Upper lobe of left lung (tissue), 6 donors: Measurements from ENCODE around the gene NBEAL2. TPM values are rescaled to one million over a fixed set of nuclear protein-coding genes. Genes with fewer than 3 reads are reported as not detected.

Experiments
- ATAC-seq, 2 donors: fragments of 200-7000 bp; cut with Tn5 transposase; one replicate each; pipeline ENCODE4 v1.9.1; 2022; ENCODE audit warnings: mild to moderate bottlenecking in 2 of 2, moderate library complexity in 2 of 2; ENCODE audit not compliant: low FRiP score in 2 of 2
- DNase-seq, 2 donors: peaks; one replicate each; pipeline ENCODE4 v3.0.0-alpha.2; 2019 to 2020
- H3K27ac ChIP-seq, 4 donors: fragments of 200-600 bp; sonication (generic); one replicate each; pipeline ENCODE4 v1.5.1; 2016 to 2019
- H3K27me3 ChIP-seq, 4 donors: fragments of 200-600 bp; sonication (generic); one replicate each; pipeline ENCODE4 v1.5.1; 2017 to 2019
- H3K36me3 ChIP-seq, 4 donors: fragments of 200-600 bp; sonication (generic); one replicate each; pipeline ENCODE4 v1.5.1; 2016 to 2019
- H3K4me1 ChIP-seq, 4 donors: fragments of 200-600 bp; sonication (generic); one replicate each; pipeline ENCODE4 v1.5.1; 2018 to 2019
- H3K4me3 ChIP-seq, 4 donors: fragments of 200-600 bp; sonication (generic); one replicate each; pipeline ENCODE4 v1.5.1; 2017 to 2019; ENCODE audit warnings: mild to moderate bottlenecking in 2 of 4, moderate library complexity in 1 of 4
- H3K9me3 ChIP-seq, 4 donors: fragments of 200-600 bp; sonication (generic); one replicate each; pipeline ENCODE4 v1.5.1; 2018 to 2019
- CTCF ChIP-seq, 6 experiments: fragments of 450-650 bp in 4 of 6; fragments of 200-600 bp in 2 of 6; sonication (generic) in 2 of 6; IDR thresholded peaks; one replicate each; pipeline ENCODE4 v1.5.1; 2016 to 2019; ENCODE audit warnings: antibody characterized with exemption in 6 of 6
- EP300 ChIP-seq, 4 donors: sonication (generic); formaldehyde crosslinking; IDR thresholded peaks; one replicate each; pipeline ENCODE4 v1.5.1; 2017; ENCODE audit warnings: antibody characterized with exemption in 4 of 4, control low read depth in 2 of 4
- POLR2A ChIP-seq, 4 donors: fragments of 450-650 bp; IDR thresholded peaks; one replicate each; pipeline ENCODE4 v1.5.1; 2016 to 2017; ENCODE audit warnings: antibody characterized with exemption in 4 of 4, mild to moderate bottlenecking in 2 of 4
- POLR2AphosphoS5 ChIP-seq, 2 donors: sonication (generic); formaldehyde crosslinking; IDR thresholded peaks; one replicate each; pipeline ENCODE4 v1.5.1; 2017; ENCODE audit warnings: antibody characterized with exemption in 2 of 2
- WGBS, 2 donors: methylation state at CpG; one replicate each; pipeline ENCODE4 v1.1.5; 2017 to 2018; 5-methylcytosine and 5-hydroxymethylcytosine counted together
- total RNA-seq, 6 donors: library from RNA; depleted of rRNA in 4 of 6; stranded (reverse); fragments of >200 nt in 4 of 6; gene quantifications; one replicate each; pipeline versions ENCODE4 v1.1.0 to v1.2.1, GENCODE V29; 2016 to 2021
- donor health status: DM: no; HTN: no; CAD: no; lungs with moderate emphysema.
- donor health status: DM: no; HTN: yes; CAD: no; lungs with severe emphysema.

NBEAL2 gene
- total RNA-seq, 6 donors from 2014 or later: 94.7 to 436 (median 163) TPM

- DNase-seq (no peak), ATAC-seq (no peak)
- peak overlapping the region; percentile 64 to 77 (median 72) for H3K27ac ChIP-seq
- H3K27me3 ChIP-seq: no peaks in the 10 kb centered on the region
- TF ChIP-seq POLR2A (IDR thresholded peaks at IDR 0.05) (no peak), POLR2AphosphoS5 (IDR thresholded peaks at IDR 0.05) (no peak), EP300 (IDR thresholded peaks at IDR 0.05) (no peak), CTCF (IDR thresholded peaks at IDR 0.05) (no peak)
- peak overlapping the region in 1 of 4 donors; percentile 5 for H3K4me3 ChIP-seq
- WGBS, 2 donors: 64 to 76% methylated on average over 5 of the region's 5 CpGs
- peaks cover 0 to 5% (median 0%) of the 10 kb centered on the region in 4 donors for H3K36me3 ChIP-seq
- H3K4me1 ChIP-seq: peaks cover 66 to 83% (median 73%) of the 10 kb centered on the region in 4 donors
- H3K9me3 ChIP-seq: no peaks in the 10 kb centered on the region
These were observed 12.7 kb upstream of the NBEAL2 start for GRCh38 chr3:46966811-46967210.

GRCh38 chr3:46968783-46969428 is 10.6 kb upstream of the NBEAL2 start:
- H3K27ac ChIP-seq: peak overlapping the region in 3 of 4 donors; percentile 24 to 45 (median 44)
- no peaks in the 10 kb centered on the region for H3K27me3 ChIP-seq
- no peaks in the 10 kb centered on the region for H3K9me3 ChIP-seq
- ATAC-seq: no peak
- no peak overlapping the region for H3K4me3 ChIP-seq
- peaks cover 69 to 90% (median 76%) of the 10 kb centered on the region in 4 donors for H3K4me1 ChIP-seq
- peaks cover 0 to 5% (median 0%) of the 10 kb centered on the region in 4 donors for H3K36me3 ChIP-seq
- DNase-seq: no peak
- 50% methylated on average over 8 to 9 of the region's 9 CpGs for WGBS, 2 donors
- no peak for TF ChIP-seq EP300 (IDR thresholded peaks at IDR 0.05)
- TF ChIP-seq POLR2A (IDR thresholded peaks at IDR 0.05): no peak

DNA sequence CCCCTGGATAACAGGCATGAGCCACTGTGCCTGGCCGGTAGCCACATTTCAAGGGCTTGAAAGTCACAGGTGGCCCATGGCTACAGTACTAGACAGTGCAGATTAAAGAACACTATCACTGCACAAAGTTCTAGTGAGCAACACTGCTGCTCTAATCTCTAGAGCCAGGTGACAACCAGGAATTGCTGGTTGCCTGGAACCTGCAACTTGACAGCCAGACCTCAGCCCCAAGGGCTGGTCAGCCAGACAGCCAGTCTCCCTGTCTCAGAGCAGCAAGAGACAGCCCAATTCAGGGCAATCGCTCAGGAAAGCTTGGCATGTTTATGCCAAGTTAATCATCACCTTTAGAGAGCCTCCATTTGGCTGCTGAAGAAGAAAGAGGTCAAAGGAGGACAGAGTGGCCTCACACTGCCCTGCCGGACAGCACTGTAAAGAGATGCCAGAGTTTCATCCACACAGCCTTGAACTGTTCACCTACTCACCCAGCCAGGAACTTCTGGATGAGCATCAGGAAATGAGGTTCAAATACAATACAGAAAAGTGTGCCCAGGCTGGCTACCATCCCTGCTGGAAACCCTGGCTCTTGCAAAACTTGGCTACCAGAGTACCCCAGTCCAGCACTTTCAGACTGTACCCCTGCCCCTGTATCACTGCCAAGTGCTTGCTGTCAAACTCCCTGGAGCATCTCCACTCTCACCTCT is 8.9 kb upstream of the NBEAL2 start:
- Histone ChIP-seq H3K4me3 (no peak overlapping the region), H3K9me3 (no peaks in the 10 kb centered on the region), H3K27me3 (no peaks in the 10 kb centered on the region), H3K4me1 (peaks cover 78 to 93% (median 84%) of the 10 kb centered on the region in 4 donors), H3K27ac (peak overlapping the region; percentile 31 to 66 (median 54)), H3K36me3 (peaks cover 0 to 5% (median 0%) of the 10 kb centered on the region in 4 donors)
- DNase-seq (peak in 1 of 2 donors; percentile 72), ATAC-seq (peak; percentile 51 to 76)
- TF ChIP-seq EP300 (IDR thresholded peaks at IDR 0.05): no peak
- TF ChIP-seq POLR2AphosphoS5 (IDR thresholded peaks at IDR 0.05): peak in 1 of 2 donors; percentile 38
- no peak for TF ChIP-seq POLR2A (IDR thresholded peaks at IDR 0.05)
- 30 to 41% methylated on average over 3 of the region's 3 CpGs for WGBS, 2 donors

DNA sequence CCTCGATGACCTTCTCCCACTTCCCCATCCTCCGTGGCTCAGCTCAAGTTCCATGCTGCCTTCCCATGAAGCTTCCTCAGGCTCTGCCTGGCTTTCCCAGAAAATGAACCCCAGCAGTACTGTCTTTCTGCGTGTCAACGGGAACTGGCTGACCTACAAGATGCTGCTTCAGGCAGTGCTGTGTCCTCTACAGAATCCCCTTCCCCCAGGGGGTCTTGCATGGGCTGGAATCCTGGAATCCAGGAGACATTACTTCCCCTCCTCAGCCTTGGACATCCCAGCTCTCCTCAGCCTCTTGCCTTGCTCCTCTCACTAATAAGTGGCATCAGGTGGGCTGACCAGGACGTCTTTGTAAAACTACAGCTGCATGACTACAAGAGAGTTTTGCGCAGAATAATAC is 8.3 kb upstream of the NBEAL2 start:
- Histone ChIP-seq H3K4me1 (peaks cover 78 to 91% (median 82%) of the 10 kb centered on the region in 4 donors), H3K27ac (peak overlapping the region; percentile 31 to 66 (median 54)), H3K27me3 (no peaks in the 10 kb centered on the region), H3K36me3 (peaks cover 0 to 5% (median 0%) of the 10 kb centered on the region in 4 donors), H3K9me3 (no peaks in the 10 kb centered on the region), H3K4me3 (no peak overlapping the region)
- DNase-seq: peak in 1 of 2 donors; percentile 19
- WGBS, 2 donors: 36 to 43% methylated on average over 5 to 6 of the region's 6 CpGs
- no peak for ATAC-seq
- TF ChIP-seq POLR2AphosphoS5 (IDR thresholded peaks at IDR 0.05) (no peak), CTCF (IDR thresholded peaks at IDR 0.05) (no peak), EP300 (IDR thresholded peaks at IDR 0.05) (no peak), POLR2A (IDR thresholded peaks at IDR 0.05) (no peak)

- TF ChIP-seq POLR2AphosphoS5 (IDR thresholded peaks at IDR 0.05) (no peak), CTCF (IDR thresholded peaks at IDR 0.05) (no peak), POLR2A (IDR thresholded peaks at IDR 0.05) (no peak), EP300 (IDR thresholded peaks at IDR 0.05) (no peak)
- H3K36me3 ChIP-seq: peaks cover 0 to 5% (median 0%) of the 10 kb centered on the region in 4 donors
- ATAC-seq: no peak
- H3K27ac ChIP-seq: peak overlapping the region; percentile 31 to 66 (median 54)
- H3K4me3 ChIP-seq: no peak overlapping the region
- 40 to 64% methylated on average over 1 of the region's 1 CpG for WGBS, 2 donors
- H3K4me1 ChIP-seq: peaks cover 72 to 86% (median 77%) of the 10 kb centered on the region in 4 donors
- no peak for DNase-seq
- H3K9me3 ChIP-seq: no peaks in the 10 kb centered on the region
- H3K27me3 ChIP-seq: no peaks in the 10 kb centered on the region
These were observed 7.7 kb upstream of the NBEAL2 start for GRCh38 chr3:46971742-46972141.
